AG09309 (cell line): ENCODE results near the gene GLDN.

ENCODE experiments used
- DNase-seq: peaks from one replicate; pipeline ENCODE4 v3.0.0-alpha.2; 2010; ENCODE audit warnings: low read depth
- H3K4me3 ChIP-seq: 2 replicates; pipeline ENCODE4 v1.5.1; 2011; ENCODE audit warnings: mild to moderate bottlenecking, low read depth, low read length, moderate library complexity; ENCODE audit not compliant: control insufficient read depth
- CTCF ChIP-seq: IDR thresholded peaks from 2 replicates; pipeline ENCODE4 v1.5.1; 2011; ENCODE audit warnings: mild to moderate bottlenecking, low read depth, low read length, inconsistent platforms; ENCODE audit not compliant: insufficient read depth, control insufficient read depth; ENCODE audit errors: missing control alignments

Gene GLDN

GRCh38 chr15:51401872-51402517 is 60.5 kb downstream of the GLDN start:
- TF ChIP-seq CTCF, result peak; percentile 83
- H3K4me3 ChIP-seq, result no peak overlapping the region
- no peak for DNase-seq

GRCh38 chr15:51403072-51403878 is 61.8 kb downstream of the GLDN start:
- H3K4me3 ChIP-seq, result no peak overlapping the region
- TF ChIP-seq CTCF, result peak; percentile 66
- DNase-seq, result no peak

- DNase-seq, result no peak
- H3K4me3 ChIP-seq, result no peak overlapping the region
- no peak for TF ChIP-seq CTCF
Measured at GRCh38 chr15:51403946-51404695, 62.7 kb downstream of the GLDN start.

GRCh38 chr15:51405693-51406523 is 64.5 kb downstream of the GLDN start:
- no peak for DNase-seq
- H3K4me3 ChIP-seq, result no peak overlapping the region

GRCh38 chr15:51414256-51414860 is 72.9 kb downstream of the GLDN start:
- no peak for TF ChIP-seq CTCF
- no peak for DNase-seq
- H3K4me3 ChIP-seq, result no peak overlapping the region

More at GRCh38 chr15:51405693-51406523, 64.5 kb downstream of the GLDN start:
- TF ChIP-seq CTCF, result no peak
